ENCODE data around the gene EXOSC9.

DNA sequence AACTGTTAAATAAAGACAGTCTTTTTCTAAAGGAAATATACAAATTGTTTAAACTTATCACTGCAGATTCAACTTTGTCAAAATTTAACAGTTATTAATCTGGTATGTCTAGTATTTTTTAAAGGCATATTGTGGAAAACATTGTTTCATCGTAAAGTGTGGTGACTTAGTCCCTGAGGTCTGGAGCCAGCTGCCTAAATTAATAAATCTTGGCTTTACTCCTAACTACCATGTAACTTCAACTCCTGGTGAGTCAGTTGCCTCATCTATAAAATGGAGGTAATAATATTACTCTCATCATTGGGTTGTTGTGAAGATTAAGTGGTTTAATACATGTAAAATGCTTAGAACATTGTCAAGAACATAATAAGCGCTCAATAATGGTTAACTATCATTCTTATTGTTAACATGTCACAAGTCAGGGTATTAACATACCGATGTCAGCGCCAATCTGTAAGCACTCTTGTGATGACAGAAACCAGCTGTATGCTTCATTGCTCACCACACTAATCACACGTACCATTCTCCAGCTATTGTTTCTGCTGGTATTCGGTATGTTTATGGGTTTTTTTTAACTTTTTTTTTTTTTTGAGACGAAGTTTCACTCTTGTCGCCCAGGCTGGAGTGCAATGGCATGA lies 22.0 kb upstream of the EXOSC9 start:
- TF ChIP-seq CTCF (IDR thresholded peaks at IDR 0.05; ENCODE audit: poor library complexity, severe bottlenecking) (no peak), POLR2AphosphoS5 (IDR thresholded peaks at IDR 0.05) (peak; percentile 51), EZH2 (IDR thresholded peaks at IDR 0.05; ENCODE audit: borderline replicate concordance, insufficient read depth, low read length, poor library complexity, severe bottlenecking) (no peak), RAD21 (conservative IDR thresholded peaks at IDR 0.05) (no peak)
- TF ChIP-seq, protein P1, sequence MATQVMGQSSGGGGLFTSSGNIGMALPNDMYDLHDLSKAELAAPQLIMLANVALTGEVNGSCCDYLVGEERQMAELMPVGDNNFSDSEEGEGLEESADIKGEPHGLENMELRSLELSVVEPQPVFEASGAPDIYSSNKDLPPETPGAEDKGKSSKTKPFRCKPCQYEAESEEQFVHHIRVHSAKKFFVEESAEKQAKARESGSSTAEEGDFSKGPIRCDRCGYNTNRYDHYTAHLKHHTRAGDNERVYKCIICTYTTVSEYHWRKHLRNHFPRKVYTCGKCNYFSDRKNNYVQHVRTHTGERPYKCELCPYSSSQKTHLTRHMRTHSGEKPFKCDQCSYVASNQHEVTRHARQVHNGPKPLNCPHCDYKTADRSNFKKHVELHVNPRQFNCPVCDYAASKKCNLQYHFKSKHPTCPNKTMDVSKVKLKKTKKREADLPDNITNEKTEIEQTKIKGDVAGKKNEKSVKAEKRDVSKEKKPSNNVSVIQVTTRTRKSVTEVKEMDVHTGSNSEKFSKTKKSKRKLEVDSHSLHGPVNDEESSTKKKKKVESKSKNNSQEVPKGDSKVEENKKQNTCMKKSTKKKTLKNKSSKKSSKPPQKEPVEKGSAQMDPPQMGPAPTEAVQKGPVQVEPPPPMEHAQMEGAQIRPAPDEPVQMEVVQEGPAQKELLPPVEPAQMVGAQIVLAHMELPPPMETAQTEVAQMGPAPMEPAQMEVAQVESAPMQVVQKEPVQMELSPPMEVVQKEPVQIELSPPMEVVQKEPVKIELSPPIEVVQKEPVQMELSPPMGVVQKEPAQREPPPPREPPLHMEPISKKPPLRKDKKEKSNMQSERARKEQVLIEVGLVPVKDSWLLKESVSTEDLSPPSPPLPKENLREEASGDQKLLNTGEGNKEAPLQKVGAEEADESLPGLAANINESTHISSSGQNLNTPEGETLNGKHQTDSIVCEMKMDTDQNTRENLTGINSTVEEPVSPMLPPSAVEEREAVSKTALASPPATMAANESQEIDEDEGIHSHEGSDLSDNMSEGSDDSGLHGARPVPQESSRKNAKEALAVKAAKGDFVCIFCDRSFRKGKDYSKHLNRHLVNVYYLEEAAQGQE (IDR thresholded peaks at IDR 0.05; ENCODE audit: borderline replicate concordance): no peak

All from neural cell (in vitro differentiated cells).